Pancreas (tissue), 10 donors: ENCODE measurements around the gene MACROD2. TPM values are rescaled to one million over a fixed set of nuclear protein-coding genes. Genes with fewer than 3 reads are reported as not detected.

Experiments
- ATAC-seq, 4 donors: fragments of 200-7000 bp; cut with Tn5 transposase; one replicate each; pipeline versions ENCODE4 v1.8.0 to v1.9.1; 2020; ENCODE audit warnings: mild to moderate bottlenecking in 4 of 4, moderate library complexity in 4 of 4
- DNase-seq, 6 donors: peaks; one replicate each; pipeline ENCODE4 v3.0.0-alpha.2; 2020
- FAIRE-seq: peaks from 2 replicates; lab custom pipeline; 2012; peaks lifted over from hg19 to GRCh38; lab: Jason Lieb, UNC
- H3K27ac ChIP-seq, 4 donors: fragments of 200-600 bp; sonication (generic); 1 replicate in 3 of 4; 2 replicates in 1 of 4; pipeline versions ENCODE4 v1.5.0 to v1.8.0; 2020
- H3K27me3 ChIP-seq, 4 donors: fragments of 200-600 bp; one replicate each; pipeline ENCODE4 v1.8.0; 2021
- H3K36me3 ChIP-seq, 3 donors: fragments of 200-600 bp; sonication (generic) in 1 of 3; one replicate each; pipeline versions ENCODE4 v1.5.0 to v1.8.0; 2020 to 2021
- H3K4me1 ChIP-seq, 3 donors: fragments of 200-600 bp; one replicate each; pipeline ENCODE4 v1.8.0; 2021
- H3K4me3 ChIP-seq, 4 donors: fragments of 200-600 bp; sonication (generic) in 2 of 4; one replicate each; pipeline versions ENCODE4 v1.5.0 to v1.8.0; 2020 to 2021
- H3K9me3 ChIP-seq, 4 donors: fragments of 200-600 bp; one replicate each; pipeline ENCODE4 v1.8.0; 2021
- CTCF ChIP-seq, 4 donors: fragments of 200-600 bp; sonication (generic) in 3 of 4; IDR thresholded peaks; one replicate each; pipeline versions ENCODE4 v1.5.0 to v1.8.0; 2021; ENCODE audit warnings: antibody characterized with exemption in 4 of 4
- WGBS, 2 donors: extraction: QIAGEN DNeasy Blood & Tissue Kit; methylation state at CpG; one replicate each; pipeline ENCODE4 v1.1.7; 2013; 5-methylcytosine and 5-hydroxymethylcytosine counted together
- intact Hi-C, 3 donors: fragments of 100-400 bp; cut with DNase I; formaldehyde crosslinking; loops; one replicate each; pipeline versions ENCODE4 v1.11.1 to v1.14.2; 2022
- polyA plus RNA-seq, 2 donors: library from polyadenylated mRNA; stranded (reverse); fragments of 200-250 nt; gene quantifications; one replicate each; pipeline ENCODE4 v1.2.3, GENCODE V29; 2013
- total RNA-seq, 6 donors: library from RNA; stranded (reverse); fragmentation: NEBNext Ultra II Directional in 4 of 6; extraction: Animal tissue kit (Norgen Biotek cat#: 25700) in 4 of 6; gene quantifications; one replicate each; pipeline versions ENCODE4 v1.2.1 to v1.2.4, GENCODE V29; 2021 to 2023
- donor health status: healthy with polysubstance abuse.
- donor health status: DM: no; HTN: no; CAD: no; lungs with moderate emphysema.
- donor health status: DM: no; HTN: no; CAD: no.
- donor health status: control.
- donor health status: control.
- donor health status: Bipolar disorder and iron deficiency.
- donor health status: DM: yes; HTN: yes; CAD: no.
- donor health status: DM: no; HTN: no; CAD: no.
- donor health status: DM: no; HTN: no; CAD: no.
- donor health status: DM: yes; HTN: yes; CAD: no.

MACROD2 gene
- total and polyA plus RNA-seq, 8 donors, result 1.7 to 4.9 (median 2.7) TPM

- Histone ChIP-seq H3K4me1 (no peaks in the 10 kb centered on the region), H3K36me3 (no peaks in the 10 kb centered on the region), H3K27ac (no peak overlapping the region), H3K27me3 (no peaks in the 10 kb centered on the region), H3K9me3 (no peaks in the 10 kb centered on the region), H3K4me3 (no peak overlapping the region)
- TF ChIP-seq CTCF (IDR thresholded peaks at IDR 0.05), result no peak
- WGBS, 2 donors, result 90 to 92% methylated on average over 6 of the region's 6 CpGs
- DNase-seq (no peak), ATAC-seq (no peak), FAIRE-seq (no peak)
- intact Hi-C loops, result no loop called here
These were observed 918.7 kb downstream of the MACROD2 start for GRCh38 chr20:14913896-14914620.

- WGBS, 2 donors, result 77 to 79% methylated on average over 2 of the region's 2 CpGs
- TF ChIP-seq CTCF (IDR thresholded peaks at IDR 0.05), result no peak
- intact Hi-C loops, result no loop called here
- Histone ChIP-seq H3K27ac (no peak overlapping the region), H3K27me3 (no peaks in the 10 kb centered on the region), H3K9me3 (no peaks in the 10 kb centered on the region), H3K36me3 (no peaks in the 10 kb centered on the region), H3K4me1 (peaks cover 0 to 4% (median 0%) of the 10 kb centered on the region in 3 donors), H3K4me3 (no peak overlapping the region)
- ATAC-seq, result no peak
- no peak for FAIRE-seq
- no peak for DNase-seq
These were observed 919.3 kb downstream of the MACROD2 start for GRCh38 chr20:14914633-14915032.

GRCh38 chr20:14915356-14915755 lies 920.0 kb downstream of the MACROD2 start:
- Histone ChIP-seq H3K27me3 (no peaks in the 10 kb centered on the region), H3K4me3 (no peak overlapping the region), H3K27ac (no peak overlapping the region), H3K4me1 (peaks cover 0 to 10% (median 5%) of the 10 kb centered on the region in 3 donors), H3K9me3 (no peaks in the 10 kb centered on the region), H3K36me3 (no peaks in the 10 kb centered on the region)
- no peak for TF ChIP-seq CTCF (IDR thresholded peaks at IDR 0.05)
- WGBS, 2 donors, result 73 to 78% methylated on average over 8 of the region's 8 CpGs
- intact Hi-C loops, result no loop called here
- ATAC-seq, result no peak
- FAIRE-seq, result no peak
- DNase-seq, result no peak

GRCh38 chr20:14916360-14916920 lies 921.1 kb downstream of the MACROD2 start:
- H3K27ac ChIP-seq, result no peak overlapping the region

More at GRCh38 chr20:14916360-14916920, 921.1 kb downstream of the MACROD2 start:
- WGBS, 2 donors, result 86 to 92% methylated on average over 4 of the region's 4 CpGs
- H3K4me1 ChIP-seq, result peaks cover 0 to 10% (median 6%) of the 10 kb centered on the region in 3 donors
- H3K27me3 ChIP-seq, result no peaks in the 10 kb centered on the region
- no peaks in the 10 kb centered on the region for H3K36me3 ChIP-seq
- intact Hi-C loops, result no loop called here
- no peak for FAIRE-seq
- no peak for DNase-seq
- ATAC-seq, result no peak
- no peak overlapping the region for H3K4me3 ChIP-seq
- no peak for TF ChIP-seq CTCF (IDR thresholded peaks at IDR 0.05)
- no peaks in the 10 kb centered on the region for H3K9me3 ChIP-seq
